Vagina (tissue), 2 donors: ENCODE results near the gene RYR1.

Experiments used
- POLR2AphosphoS5 ChIP-seq, 2 donors: sonication (generic); formaldehyde crosslinking; IDR thresholded peaks; one replicate each; pipeline ENCODE4 v1.9.0; 2017; ENCODE audit warnings: antibody characterized with exemption in 2 of 2, mild to moderate bottlenecking in 2 of 2, low read depth in 1 of 2; ENCODE audit not compliant: insufficient read depth in 1 of 2
- TF ChIP-seq, protein P1 (sequence below), 3 experiments: fragments of 450-650 bp in 2 of 3; fragments of 200-600 bp in 1 of 3; sonication (generic) in 1 of 3; IDR thresholded peaks; one replicate each; pipeline ENCODE4 v1.5.1; 2017 to 2019; ENCODE audit warnings: antibody characterized with exemption in 3 of 3, mild to moderate bottlenecking in 2 of 3, moderate library complexity in 2 of 3

- TF ChIP-seq, protein P1, sequence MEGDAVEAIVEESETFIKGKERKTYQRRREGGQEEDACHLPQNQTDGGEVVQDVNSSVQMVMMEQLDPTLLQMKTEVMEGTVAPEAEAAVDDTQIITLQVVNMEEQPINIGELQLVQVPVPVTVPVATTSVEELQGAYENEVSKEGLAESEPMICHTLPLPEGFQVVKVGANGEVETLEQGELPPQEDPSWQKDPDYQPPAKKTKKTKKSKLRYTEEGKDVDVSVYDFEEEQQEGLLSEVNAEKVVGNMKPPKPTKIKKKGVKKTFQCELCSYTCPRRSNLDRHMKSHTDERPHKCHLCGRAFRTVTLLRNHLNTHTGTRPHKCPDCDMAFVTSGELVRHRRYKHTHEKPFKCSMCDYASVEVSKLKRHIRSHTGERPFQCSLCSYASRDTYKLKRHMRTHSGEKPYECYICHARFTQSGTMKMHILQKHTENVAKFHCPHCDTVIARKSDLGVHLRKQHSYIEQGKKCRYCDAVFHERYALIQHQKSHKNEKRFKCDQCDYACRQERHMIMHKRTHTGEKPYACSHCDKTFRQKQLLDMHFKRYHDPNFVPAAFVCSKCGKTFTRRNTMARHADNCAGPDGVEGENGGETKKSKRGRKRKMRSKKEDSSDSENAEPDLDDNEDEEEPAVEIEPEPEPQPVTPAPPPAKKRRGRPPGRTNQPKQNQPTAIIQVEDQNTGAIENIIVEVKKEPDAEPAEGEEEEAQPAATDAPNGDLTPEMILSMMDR (IDR thresholded peaks at IDR 0.05), result no peak
- no peak for TF ChIP-seq POLR2AphosphoS5 (IDR thresholded peaks at IDR 0.05; ENCODE audit: insufficient read depth in 1 of 2, low read depth in 1 of 2)
These were observed 58.8 kb downstream of the RYR1 start for GRCh38 chr19:38492181-38492813.
